Left lung (tissue), 10 donors: ENCODE results near the gene MAP2K3. TPM values are rescaled to one million over a fixed set of nuclear protein-coding genes. Genes with fewer than 3 reads are reported as not detected.

Source experiments
- ATAC-seq: fragments of 200-7000 bp; cut with Tn5 transposase; one replicate; pipeline ENCODE4 v1.9.1; 2020; ENCODE audit warnings: moderate library complexity
- DNase-seq, 4 donors: peaks; one replicate each; pipeline ENCODE4 v3.0.0-alpha.2; 2013 to 2020
- H3K27ac ChIP-seq, 2 donors: fragments of 200-600 bp; sonication (generic) in 1 of 2; one replicate each; pipeline versions ENCODE4 v1.5.0 to v1.8.0; 2020 to 2021
- H3K27me3 ChIP-seq, 2 donors: fragments of 200-600 bp; sonication (generic) in 1 of 2; one replicate each; pipeline versions ENCODE4 v1.5.0 to v1.8.0; 2020 to 2021
- H3K36me3 ChIP-seq, 2 donors: fragments of 200-600 bp; sonication (generic) in 1 of 2; one replicate each; pipeline versions ENCODE4 v1.5.0 to v1.8.0; 2020 to 2021
- H3K4me1 ChIP-seq, 2 donors: fragments of 200-600 bp; one replicate each; pipeline ENCODE4 v1.8.0; 2021
- H3K4me3 ChIP-seq, 2 donors: fragments of 200-600 bp; sonication (generic) in 1 of 2; one replicate each; pipeline versions ENCODE4 v1.5.0 to v1.8.0; 2020 to 2021; ENCODE audit warnings: mild to moderate bottlenecking in 1 of 2
- H3K9me3 ChIP-seq, 2 donors: fragments of 200-600 bp; sonication (generic) in 1 of 2; one replicate each; pipeline versions ENCODE4 v1.5.0 to v1.8.0; 2020 to 2021
- CTCF ChIP-seq, 2 donors: fragments of 200-600 bp; sonication (generic) in 1 of 2; IDR thresholded peaks; one replicate each; pipeline versions ENCODE4 v1.5.0 to v1.8.0; 2021; ENCODE audit warnings: antibody characterized with exemption in 2 of 2
- intact Hi-C, 2 donors: fragments of 100-400 bp; cut with DNase I; formaldehyde crosslinking; loops; one replicate each; pipeline versions ENCODE4 v1.11.2 to v1.14.2; 2022
- polyA plus RNA-seq, 6 donors: library from polyadenylated mRNA; unstranded; fragments of 120-200 nt; gene quantifications; one replicate each; pipeline ENCODE4 v1.2.1, GENCODE V29; 2013; ENCODE audit not compliant: insufficient read length in 6 of 6
- total RNA-seq, 2 donors: library from RNA; stranded (reverse); fragmentation: NEBNext Ultra II Directional; extraction: Animal tissue kit (Norgen Biotek cat#: 25700); gene quantifications; one replicate each; pipeline ENCODE4 v1.2.1, GENCODE V29; 2021
- donor health status: DM: no; HTN: yes; CAD: no.
- donor health status: DM: no; HTN: no; CAD: no.

MAP2K3 gene
- total and polyA plus RNA-seq, 8 donors = 23.3 to 101 (median 28.5) TPM

- Histone ChIP-seq H3K27me3 (no peaks in the 10 kb centered on the region), H3K9me3 (no peaks in the 10 kb centered on the region), H3K36me3 (no peaks in the 10 kb centered on the region), H3K4me3 (no peak overlapping the region), H3K4me1 (peaks cover 0 to 5% of the 10 kb centered on the region in 2 donors), H3K27ac (no peak overlapping the region)
- no peak for TF ChIP-seq CTCF (IDR thresholded peaks at IDR 0.05)
- ATAC-seq = no peak
- DNase-seq = peak in 1 of 4 donors; percentile 16
- intact Hi-C loops = no loop called here
Observed at GRCh38 chr17:21361020-21361809, 76.7 kb downstream of the MAP2K3 start.

GRCh38 chr17:21362331-21362931 lies 77.9 kb downstream of the MAP2K3 start:
- H3K4me1 ChIP-seq = peaks cover 0 to 5% of the 10 kb centered on the region in 2 donors
- DNase-seq = no peak
- intact Hi-C loops = no loop called here
- no peaks in the 10 kb centered on the region for H3K9me3 ChIP-seq
- ATAC-seq = no peak
- H3K27ac ChIP-seq = no peak overlapping the region
- no peak overlapping the region for H3K4me3 ChIP-seq
- H3K36me3 ChIP-seq = no peaks in the 10 kb centered on the region
- H3K27me3 ChIP-seq = no peaks in the 10 kb centered on the region
- TF ChIP-seq CTCF (IDR thresholded peaks at IDR 0.05) = no peak

- DNase-seq = peak in 1 of 4 donors; percentile 41
- H3K4me1 ChIP-seq = peaks cover 0 to 3% of the 10 kb centered on the region in 2 donors
- H3K27me3 ChIP-seq = peaks cover 0 to 4% of the 10 kb centered on the region in 2 donors
- H3K4me3 ChIP-seq = no peak overlapping the region
- no peak for TF ChIP-seq CTCF (IDR thresholded peaks at IDR 0.05)
- no peak for ATAC-seq
- no peaks in the 10 kb centered on the region for H3K36me3 ChIP-seq
- H3K9me3 ChIP-seq = no peaks in the 10 kb centered on the region
- intact Hi-C loops = no loop called here
- H3K27ac ChIP-seq = no peak overlapping the region
Observed at GRCh38 chr17:21363776-21364642, 79.5 kb downstream of the MAP2K3 start.

Other genes starting within 250 kb of the MAP2K3 start
- gene USP22, start 241.7 kb upstream of the MAP2K3 start, total RNA-seq = 100 to 1,000 TPM; 157 to 187 TPM
- gene USP22, start 241.7 kb upstream of the MAP2K3 start, polyA plus RNA-seq = 100 to 1,000 TPM; 173 to 229 (median 212) TPM
- gene DHRS7B, start 157.7 kb upstream of the MAP2K3 start, total RNA-seq = 10 to 100 TPM; 25.8 to 29.1 TPM
- 10 to 100 TPM; 22.5 to 26.8 (median 24.5) TPM for gene DHRS7B, start 157.7 kb upstream of the MAP2K3 start, polyA plus RNA-seq
- gene TMEM11, start 70.5 kb upstream of the MAP2K3 start, total RNA-seq = 10 to 100 TPM; 24.4 to 25.1 TPM
- gene TMEM11, start 70.5 kb upstream of the MAP2K3 start, polyA plus RNA-seq = 10 to 100 TPM; 17.1 to 20.3 (median 18.4) TPM
- 10 to 100 TPM in 1 of 2 donors, 1 to 10 TPM in 1; 7.4 to 16.9 TPM for gene NATD1, start 31.3 kb upstream of the MAP2K3 start, total RNA-seq
- 10 to 100 TPM in 2 of 6 donors, 1 to 10 TPM in 4; 7.0 to 10.9 (median 9.4) TPM for gene NATD1, start 31.3 kb upstream of the MAP2K3 start, polyA plus RNA-seq
- gene KCNJ12, start 91.6 kb downstream of the MAP2K3 start, total RNA-seq = 1 to 10 TPM; 3.0 to 4.0 TPM
- 1 to 10 TPM; 3.1 to 5.7 (median 4.0) TPM for gene KCNJ12, start 91.6 kb downstream of the MAP2K3 start, polyA plus RNA-seq